ENCODE measurements around the gene FAT4.

The FAT4 gene

DNA sequence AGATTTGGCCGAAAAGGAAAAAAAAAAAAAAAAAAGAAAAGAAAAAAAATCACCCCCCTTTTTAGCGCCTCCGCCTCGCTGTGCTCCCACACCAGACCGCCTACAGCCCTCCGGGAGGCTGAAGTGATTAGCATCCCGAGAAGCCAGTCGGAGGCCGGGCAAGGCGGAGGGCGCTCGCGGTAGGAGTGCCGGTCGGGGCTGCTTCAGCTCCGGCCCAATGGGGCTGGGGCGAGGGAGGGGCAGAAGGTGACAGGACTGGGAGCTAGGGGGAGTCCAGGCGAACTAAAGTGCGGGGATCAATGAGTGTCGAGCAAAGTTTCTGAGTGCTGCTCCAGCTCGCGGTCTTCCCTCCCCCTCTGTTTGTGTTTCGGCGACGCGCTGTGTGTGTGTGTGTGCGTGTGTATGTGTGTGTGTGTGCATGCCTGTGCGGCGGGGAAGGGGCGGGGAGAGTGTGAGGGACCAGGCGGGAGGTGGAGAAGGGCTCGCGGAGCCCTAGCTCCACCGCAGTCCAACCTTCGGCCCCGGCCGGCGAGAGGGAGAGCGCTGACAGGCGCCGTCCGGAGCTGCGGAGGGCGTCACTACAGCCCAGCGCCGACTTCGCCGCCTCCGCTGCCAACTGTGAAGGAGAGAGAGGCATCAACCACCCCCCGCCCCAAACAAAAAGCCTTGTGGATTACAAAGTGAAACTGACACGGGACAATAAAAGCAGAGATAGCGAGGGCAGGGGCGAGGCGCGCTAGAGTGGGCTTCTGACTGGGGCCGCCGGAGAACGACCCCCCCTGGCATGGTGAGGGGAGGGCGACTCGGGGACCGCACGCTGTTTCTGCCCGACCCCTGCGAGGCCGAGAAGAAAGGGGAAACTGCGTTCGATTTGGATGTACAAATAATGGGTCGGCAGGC is at the start of gene FAT4 (continued):
- TF ChIP-seq ZNF692 (tag by site-specific recombination; IDR thresholded peaks at IDR 0.05) (peak; percentile 94), FEZF1 (tag by site-specific recombination; IDR thresholded peaks at IDR 0.05) (peak; percentile 58), ZNF302 (tag by site-specific recombination; IDR thresholded peaks at IDR 0.05; ENCODE audit: low read depth) (0 out of 2 replicates have a peak, but pooled peaks have one; percentile 50), ZNF76 (tag by site-specific recombination; IDR thresholded peaks at IDR 0.05; ENCODE audit: borderline replicate concordance, low read depth) (peak; percentile 52; the same call in 1 of the 2 replicates), ZNF132 (tag by site-specific recombination; IDR thresholded peaks at IDR 0.05; ENCODE audit: borderline replicate concordance) (no peak), ZBTB21 (tag by site-specific recombination; IDR thresholded peaks at IDR 0.05) (peak; percentile 53), KLF7 (tag by site-specific recombination; IDR thresholded peaks at IDR 0.05; ENCODE audit: borderline replicate concordance) (peak; percentile 71; the same call in 1 of the 2 replicates), ZBTB8A (tag by site-specific recombination; IDR thresholded peaks at IDR 0.05) (peak; percentile 94), ZNF664 (tag by site-specific recombination; IDR thresholded peaks at IDR 0.05) (no peak), GLIS1 (tag by site-specific recombination; IDR thresholded peaks at IDR 0.05) (peak; percentile 72), ZEB2 (tag by site-specific recombination; IDR thresholded peaks at IDR 0.05) (peak; percentile 91), HOXA7 (CRISPR knock-in tag; IDR thresholded peaks at IDR 0.05; ENCODE audit: borderline replicate concordance) (no peak), ZNF792 (tag by site-specific recombination; IDR thresholded peaks at IDR 0.05) (peak; percentile 82; the same call in 1 of the 2 replicates), ZSCAN23 (tag by site-specific recombination; IDR thresholded peaks at IDR 0.05) (0 out of 2 replicates have a peak, but pooled peaks have one; percentile 29), GLI4 (tag by site-specific recombination; IDR thresholded peaks at IDR 0.05) (peak; percentile 99), ZNF350 (tag by site-specific recombination; IDR thresholded peaks at IDR 0.05) (no peak), MEIS1 (CRISPR knock-in tag; IDR thresholded peaks at IDR 0.05; ENCODE audit: borderline replicate concordance) (no peak), ZNF362 (tag by site-specific recombination; IDR thresholded peaks at IDR 0.05) (peak; percentile 68; the same call in 1 of the 2 replicates), YY2 (tag by site-specific recombination; IDR thresholded peaks at IDR 0.05) (peak; percentile 40; the same call in 1 of the 2 replicates), ZSCAN16 (tag by site-specific recombination; IDR thresholded peaks at IDR 0.05) (no peak)
- TF ChIP-seq, protein P1, sequence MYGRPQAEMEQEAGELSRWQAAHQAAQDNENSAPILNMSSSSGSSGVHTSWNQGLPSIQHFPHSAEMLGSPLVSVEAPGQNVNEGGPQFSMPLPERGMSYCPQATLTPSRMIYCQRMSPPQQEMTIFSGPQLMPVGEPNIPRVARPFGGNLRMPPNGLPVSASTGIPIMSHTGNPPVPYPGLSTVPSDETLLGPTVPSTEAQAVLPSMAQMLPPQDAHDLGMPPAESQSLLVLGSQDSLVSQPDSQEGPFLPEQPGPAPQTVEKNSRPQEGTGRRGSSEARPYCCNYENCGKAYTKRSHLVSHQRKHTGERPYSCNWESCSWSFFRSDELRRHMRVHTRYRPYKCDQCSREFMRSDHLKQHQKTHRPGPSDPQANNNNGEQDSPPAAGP (tag by site-specific recombination; IDR thresholded peaks at IDR 0.05), result peak; percentile 83
- TF ChIP-seq, protein P2, sequence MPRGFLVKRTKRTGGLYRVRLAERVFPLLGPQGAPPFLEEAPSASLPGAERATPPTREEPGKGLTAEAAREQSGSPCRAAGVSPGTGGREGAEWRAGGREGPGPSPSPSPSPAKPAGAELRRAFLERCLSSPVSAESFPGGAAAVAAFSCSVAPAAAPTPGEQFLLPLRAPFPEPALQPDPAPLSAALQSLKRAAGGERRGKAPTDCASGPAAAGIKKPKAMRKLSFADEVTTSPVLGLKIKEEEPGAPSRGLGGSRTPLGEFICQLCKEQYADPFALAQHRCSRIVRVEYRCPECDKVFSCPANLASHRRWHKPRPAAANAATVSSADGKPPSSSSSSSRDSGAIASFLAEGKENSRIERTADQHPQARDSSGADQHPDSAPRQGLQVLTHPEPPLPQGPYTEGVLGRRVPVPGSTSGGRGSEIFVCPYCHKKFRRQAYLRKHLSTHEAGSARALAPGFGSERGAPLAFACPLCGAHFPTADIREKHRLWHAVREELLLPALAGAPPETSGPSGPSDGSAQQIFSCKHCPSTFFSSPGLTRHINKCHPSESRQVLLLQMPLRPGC (tag by site-specific recombination; IDR thresholded peaks at IDR 0.05), result peak; percentile 85; the same call in 1 of the 2 replicates
- TF ChIP-seq, protein P3, sequence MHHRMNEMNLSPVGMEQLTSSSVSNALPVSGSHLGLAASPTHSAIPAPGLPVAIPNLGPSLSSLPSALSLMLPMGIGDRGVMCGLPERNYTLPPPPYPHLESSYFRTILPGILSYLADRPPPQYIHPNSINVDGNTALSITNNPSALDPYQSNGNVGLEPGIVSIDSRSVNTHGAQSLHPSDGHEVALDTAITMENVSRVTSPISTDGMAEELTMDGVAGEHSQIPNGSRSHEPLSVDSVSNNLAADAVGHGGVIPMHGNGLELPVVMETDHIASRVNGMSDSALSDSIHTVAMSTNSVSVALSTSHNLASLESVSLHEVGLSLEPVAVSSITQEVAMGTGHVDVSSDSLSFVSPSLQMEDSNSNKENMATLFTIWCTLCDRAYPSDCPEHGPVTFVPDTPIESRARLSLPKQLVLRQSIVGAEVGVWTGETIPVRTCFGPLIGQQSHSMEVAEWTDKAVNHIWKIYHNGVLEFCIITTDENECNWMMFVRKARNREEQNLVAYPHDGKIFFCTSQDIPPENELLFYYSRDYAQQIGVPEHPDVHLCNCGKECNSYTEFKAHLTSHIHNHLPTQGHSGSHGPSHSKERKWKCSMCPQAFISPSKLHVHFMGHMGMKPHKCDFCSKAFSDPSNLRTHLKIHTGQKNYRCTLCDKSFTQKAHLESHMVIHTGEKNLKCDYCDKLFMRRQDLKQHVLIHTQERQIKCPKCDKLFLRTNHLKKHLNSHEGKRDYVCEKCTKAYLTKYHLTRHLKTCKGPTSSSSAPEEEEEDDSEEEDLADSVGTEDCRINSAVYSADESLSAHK (tag by site-specific recombination; IDR thresholded peaks at IDR 0.05), result peak; percentile 64
- TF ChIP-seq, protein P4, sequence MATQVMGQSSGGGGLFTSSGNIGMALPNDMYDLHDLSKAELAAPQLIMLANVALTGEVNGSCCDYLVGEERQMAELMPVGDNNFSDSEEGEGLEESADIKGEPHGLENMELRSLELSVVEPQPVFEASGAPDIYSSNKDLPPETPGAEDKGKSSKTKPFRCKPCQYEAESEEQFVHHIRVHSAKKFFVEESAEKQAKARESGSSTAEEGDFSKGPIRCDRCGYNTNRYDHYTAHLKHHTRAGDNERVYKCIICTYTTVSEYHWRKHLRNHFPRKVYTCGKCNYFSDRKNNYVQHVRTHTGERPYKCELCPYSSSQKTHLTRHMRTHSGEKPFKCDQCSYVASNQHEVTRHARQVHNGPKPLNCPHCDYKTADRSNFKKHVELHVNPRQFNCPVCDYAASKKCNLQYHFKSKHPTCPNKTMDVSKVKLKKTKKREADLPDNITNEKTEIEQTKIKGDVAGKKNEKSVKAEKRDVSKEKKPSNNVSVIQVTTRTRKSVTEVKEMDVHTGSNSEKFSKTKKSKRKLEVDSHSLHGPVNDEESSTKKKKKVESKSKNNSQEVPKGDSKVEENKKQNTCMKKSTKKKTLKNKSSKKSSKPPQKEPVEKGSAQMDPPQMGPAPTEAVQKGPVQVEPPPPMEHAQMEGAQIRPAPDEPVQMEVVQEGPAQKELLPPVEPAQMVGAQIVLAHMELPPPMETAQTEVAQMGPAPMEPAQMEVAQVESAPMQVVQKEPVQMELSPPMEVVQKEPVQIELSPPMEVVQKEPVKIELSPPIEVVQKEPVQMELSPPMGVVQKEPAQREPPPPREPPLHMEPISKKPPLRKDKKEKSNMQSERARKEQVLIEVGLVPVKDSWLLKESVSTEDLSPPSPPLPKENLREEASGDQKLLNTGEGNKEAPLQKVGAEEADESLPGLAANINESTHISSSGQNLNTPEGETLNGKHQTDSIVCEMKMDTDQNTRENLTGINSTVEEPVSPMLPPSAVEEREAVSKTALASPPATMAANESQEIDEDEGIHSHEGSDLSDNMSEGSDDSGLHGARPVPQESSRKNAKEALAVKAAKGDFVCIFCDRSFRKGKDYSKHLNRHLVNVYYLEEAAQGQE (tag by site-specific recombination; IDR thresholded peaks at IDR 0.05), result peak; percentile 64
- TF ChIP-seq, protein P5, sequence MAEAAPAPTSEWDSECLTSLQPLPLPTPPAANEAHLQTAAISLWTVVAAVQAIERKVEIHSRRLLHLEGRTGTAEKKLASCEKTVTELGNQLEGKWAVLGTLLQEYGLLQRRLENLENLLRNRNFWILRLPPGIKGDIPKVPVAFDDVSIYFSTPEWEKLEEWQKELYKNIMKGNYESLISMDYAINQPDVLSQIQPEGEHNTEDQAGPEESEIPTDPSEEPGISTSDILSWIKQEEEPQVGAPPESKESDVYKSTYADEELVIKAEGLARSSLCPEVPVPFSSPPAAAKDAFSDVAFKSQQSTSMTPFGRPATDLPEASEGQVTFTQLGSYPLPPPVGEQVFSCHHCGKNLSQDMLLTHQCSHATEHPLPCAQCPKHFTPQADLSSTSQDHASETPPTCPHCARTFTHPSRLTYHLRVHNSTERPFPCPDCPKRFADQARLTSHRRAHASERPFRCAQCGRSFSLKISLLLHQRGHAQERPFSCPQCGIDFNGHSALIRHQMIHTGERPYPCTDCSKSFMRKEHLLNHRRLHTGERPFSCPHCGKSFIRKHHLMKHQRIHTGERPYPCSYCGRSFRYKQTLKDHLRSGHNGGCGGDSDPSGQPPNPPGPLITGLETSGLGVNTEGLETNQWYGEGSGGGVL (tag by site-specific recombination; IDR thresholded peaks at IDR 0.05), result peak; percentile 98

Measured in HEK293 (cell line).